Right cardiac atrium (tissue), 5 donors: ENCODE data around the gene DERL2. TPM values are rescaled to one million over a fixed set of nuclear protein-coding genes. Genes with fewer than 3 reads are reported as not detected.

Source experiments
- ATAC-seq, 2 donors: fragments of 200-7000 bp; cut with Tn5 transposase; one replicate each; pipeline versions ENCODE4 v1.8.0 to v1.9.1; 2020; ENCODE audit warnings: moderate library complexity in 2 of 2, mild to moderate bottlenecking in 1 of 2
- DNase-seq, 3 donors: peaks; one replicate each; pipeline ENCODE4 v3.0.0-alpha.2; 2020
- H3K27ac ChIP-seq: one replicate; pipeline ENCODE4 v1.5.1; 2013; ENCODE audit warnings: mild to moderate bottlenecking, low read length, control low read depth, moderate library complexity
- H3K27me3 ChIP-seq: one replicate; pipeline ENCODE4 v1.6.1; 2013; ENCODE audit not compliant: control insufficient read depth, insufficient read depth
- H3K4me1 ChIP-seq: one replicate; pipeline ENCODE4 v1.6.1; 2013; ENCODE audit warnings: low read length; ENCODE audit not compliant: control insufficient read depth, insufficient read depth
- H3K4me3 ChIP-seq: one replicate; pipeline ENCODE4 v1.5.1; 2013; ENCODE audit warnings: low read length, control low read depth
- H3K9me3 ChIP-seq: one replicate; pipeline ENCODE4 v1.6.1; 2013; ENCODE audit warnings: low read length; ENCODE audit not compliant: control insufficient read depth
- WGBS: extraction: QIAGEN DNeasy Blood & Tissue Kit; methylation state at CpG from one replicate; pipeline ENCODE4 v1.1.7; 2013; 5-methylcytosine and 5-hydroxymethylcytosine counted together
- intact Hi-C, 4 donors: fragments of 100-400 bp; cut with DNase I; formaldehyde crosslinking; loops; one replicate each; pipeline versions ENCODE4 v1.11.0 to v1.14.0; 2022 to 2023
- polyA plus RNA-seq: library from polyadenylated mRNA; stranded (reverse); fragments of 200-250 nt; gene quantifications from one replicate; pipeline ENCODE4 v1.2.3, GENCODE V29; 2013
- total RNA-seq, 4 donors: library from RNA; stranded (reverse); fragmentation: NEBNext Ultra II Directional; extraction: Animal tissue kit (Norgen Biotek cat#: 25700); gene quantifications; one replicate each; pipeline ENCODE4 v1.2.1, GENCODE V29; 2021
- donor health status: healthy with polysubstance abuse.
- donor health status: DM: no; HTN: yes; CAD: no.
- donor health status: DM: no; HTN: no; CAD: no.
- donor health status: DM: no; HTN: yes; CAD: no; lungs with severe emphysema.
- donor health status: DM: yes; HTN: yes; CAD: no.

Gene DERL2
- total and polyA plus RNA-seq, 5 donors = 26.0 to 43.0 (median 38.0) TPM

DNA sequence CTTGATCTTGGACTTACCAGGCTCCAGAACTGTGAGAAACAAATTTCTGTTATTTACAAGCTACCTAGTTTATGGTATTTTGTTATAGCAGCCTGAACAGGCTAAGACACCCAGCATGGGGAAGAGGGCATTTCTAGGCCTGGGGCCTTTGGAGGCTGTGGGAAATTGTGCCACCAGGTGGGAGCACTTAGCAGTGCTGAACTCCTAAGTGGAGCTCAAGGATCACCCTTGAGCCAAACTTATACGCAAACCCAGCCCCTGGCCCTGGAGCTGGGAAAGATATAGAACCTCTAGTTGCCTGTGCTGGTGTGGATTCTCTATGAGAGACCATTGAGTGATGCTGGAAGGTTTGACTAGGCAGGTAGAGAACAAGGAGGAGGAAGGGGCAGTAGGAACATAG, 36.5 kb upstream of the DERL2 start:
- 90% methylated on average over 1 of the region's 1 CpG for WGBS
- DNase-seq = no peak
- Histone ChIP-seq H3K27ac (no peak overlapping the region), H3K4me3 (no peak overlapping the region), H3K27me3 (no peaks in the 10 kb centered on the region), H3K9me3 (no peaks in the 10 kb centered on the region), H3K4me1 (no peaks in the 10 kb centered on the region)
- intact Hi-C loops = no loop called here
- ATAC-seq = no peak

DNA sequence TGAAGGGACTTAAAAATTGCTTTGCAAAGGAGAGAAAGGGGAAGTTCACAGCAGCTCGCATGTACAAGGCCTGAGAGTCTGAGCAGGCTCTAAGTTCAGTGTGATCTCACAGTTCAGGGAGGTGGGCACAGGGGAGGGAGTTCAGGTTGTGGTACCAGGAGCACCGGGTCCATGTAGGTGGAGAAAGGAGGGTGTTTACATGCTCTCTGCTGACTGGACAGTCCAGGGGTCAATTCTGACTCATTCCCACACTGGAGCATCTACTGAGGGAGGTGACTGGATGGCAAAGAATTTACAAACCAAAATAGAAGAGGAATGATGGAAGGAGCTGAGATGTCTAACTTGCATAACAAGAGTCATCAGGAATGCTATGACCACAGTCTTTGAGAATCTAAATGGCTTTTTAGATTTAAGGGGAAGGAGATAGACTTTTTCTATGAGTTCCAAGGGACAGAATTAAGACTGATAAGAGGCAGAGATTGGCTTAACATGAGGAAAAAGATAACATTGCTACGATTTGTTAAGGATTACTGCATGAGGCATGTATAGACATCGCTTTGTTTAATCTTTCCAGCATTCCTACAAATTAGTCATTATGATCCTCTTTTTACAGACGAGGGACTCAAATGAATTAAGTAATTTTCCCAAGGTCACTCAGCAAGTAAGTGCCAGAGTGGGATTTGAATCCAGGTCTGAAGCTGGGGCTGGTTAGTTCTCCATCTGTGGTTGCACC, 30.2 kb upstream of the DERL2 start:
- Histone ChIP-seq H3K27me3 (no peaks in the 10 kb centered on the region), H3K4me3 (no peak overlapping the region), H3K9me3 (no peaks in the 10 kb centered on the region), H3K27ac (no peak overlapping the region), H3K4me1 (no peaks in the 10 kb centered on the region)
- ATAC-seq (peak in 1 of 2 donors; percentile 34), DNase-seq (no peak)
- WGBS = 55% methylated on average over 5 of the region's 5 CpGs
- intact Hi-C loops = no loop called here

DNA sequence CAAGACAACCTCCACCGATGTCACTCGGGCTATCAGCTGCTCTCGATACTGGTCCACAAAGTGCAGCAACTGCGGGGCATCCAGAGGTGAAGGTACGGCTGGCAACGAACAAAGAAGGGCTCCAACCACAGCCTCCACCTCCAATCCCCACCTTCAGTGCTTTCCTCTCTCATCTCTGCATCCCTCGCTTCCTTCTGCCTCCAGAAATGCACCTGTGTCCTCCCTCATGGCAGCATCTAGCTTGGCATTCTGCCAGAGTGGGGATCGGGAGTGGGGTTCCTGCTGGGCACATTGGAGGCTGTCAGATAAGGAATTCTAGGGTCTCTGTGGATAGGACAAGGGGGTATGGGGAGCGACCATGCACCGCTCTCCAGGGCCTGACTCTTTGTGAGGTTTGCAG, 29.0 kb upstream of the DERL2 start:
- Histone ChIP-seq H3K9me3 (no peaks in the 10 kb centered on the region), H3K4me3 (no peak overlapping the region), H3K27ac (no peak overlapping the region), H3K4me1 (no peaks in the 10 kb centered on the region), H3K27me3 (no peaks in the 10 kb centered on the region)
- DNase-seq (no peak), ATAC-seq (peak in 1 of 2 donors; percentile 22)
- 96% methylated on average over 10 of the region's 10 CpGs for WGBS
- intact Hi-C loops = no loop called here

DNA sequence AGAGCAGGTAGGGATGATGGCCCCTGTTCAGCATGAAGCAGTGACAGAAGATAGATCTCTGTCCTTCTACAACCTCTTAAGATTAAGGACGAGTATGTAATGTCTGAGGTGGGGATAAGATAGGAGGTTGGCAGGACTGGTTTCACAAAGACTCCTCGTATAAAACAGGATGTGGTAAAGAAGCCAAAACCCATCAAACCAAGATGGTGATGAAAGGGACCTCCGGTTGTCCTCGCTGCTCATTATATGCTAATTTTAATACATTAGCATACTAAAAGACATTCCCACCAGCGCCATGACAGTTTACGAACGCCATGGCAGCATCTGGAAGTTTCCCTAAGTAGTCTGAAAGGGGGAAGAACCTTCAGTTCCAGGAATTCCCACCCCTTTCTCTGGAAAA, 27.6 kb upstream of the DERL2 start:
- H3K27me3 ChIP-seq = no peaks in the 10 kb centered on the region
- H3K4me3 ChIP-seq = no peak overlapping the region
- ATAC-seq = no peak
- no peak for DNase-seq
- H3K27ac ChIP-seq = no peak overlapping the region
- intact Hi-C loops = no loop called here
- WGBS = 61% methylated on average over 7 of the region's 7 CpGs
- H3K9me3 ChIP-seq = no peaks in the 10 kb centered on the region
- no peaks in the 10 kb centered on the region for H3K4me1 ChIP-seq

DNA sequence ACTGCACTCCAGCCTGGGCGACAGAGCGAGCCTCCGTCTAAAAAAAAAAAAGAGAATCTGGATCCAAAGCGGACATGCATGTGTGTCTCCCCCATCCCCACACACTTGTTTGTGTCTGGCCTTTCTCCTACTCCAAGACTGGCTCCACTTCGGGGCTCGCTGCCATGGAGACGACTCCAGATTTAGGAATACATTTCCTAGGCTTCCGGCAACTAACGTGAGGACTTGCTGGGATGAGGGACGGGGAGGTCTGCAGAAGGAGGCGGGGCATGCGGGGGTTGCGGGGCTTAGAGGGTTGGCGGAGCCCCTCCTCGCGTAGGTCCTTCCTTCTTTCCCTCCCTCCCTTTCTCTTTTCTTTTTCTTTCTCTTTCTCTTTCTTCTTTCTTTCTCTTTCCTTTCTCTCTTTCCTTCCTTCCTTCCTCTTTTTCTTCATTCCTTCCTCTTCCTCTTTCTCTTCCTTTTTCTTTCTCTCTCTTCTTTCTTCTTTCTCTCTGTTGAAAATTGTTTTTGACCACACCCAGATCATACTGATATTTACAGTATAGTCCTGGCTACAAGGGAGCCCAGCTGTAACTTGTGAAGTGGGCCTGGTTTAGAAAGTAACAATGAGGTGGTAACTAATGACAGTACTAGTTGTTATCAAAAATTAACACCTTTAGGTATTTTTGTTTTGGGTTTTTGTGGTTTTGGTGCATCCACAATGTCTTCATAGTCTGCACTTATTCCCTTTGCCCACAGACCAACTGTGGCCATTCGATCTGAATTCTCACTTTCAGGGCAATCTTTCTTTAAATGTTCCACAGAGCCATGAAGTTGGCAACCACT, 25.6 kb upstream of the DERL2 start:
- no peaks in the 10 kb centered on the region for H3K9me3 ChIP-seq
- no peak overlapping the region for H3K27ac ChIP-seq
- ATAC-seq (no peak), DNase-seq (no peak)
- intact Hi-C loops = no loop called here
- no peak overlapping the region for H3K4me3 ChIP-seq
- 50% methylated on average over 17 of the region's 17 CpGs for WGBS
- no peaks in the 10 kb centered on the region for H3K4me1 ChIP-seq
- H3K27me3 ChIP-seq = no peaks in the 10 kb centered on the region

DNA sequence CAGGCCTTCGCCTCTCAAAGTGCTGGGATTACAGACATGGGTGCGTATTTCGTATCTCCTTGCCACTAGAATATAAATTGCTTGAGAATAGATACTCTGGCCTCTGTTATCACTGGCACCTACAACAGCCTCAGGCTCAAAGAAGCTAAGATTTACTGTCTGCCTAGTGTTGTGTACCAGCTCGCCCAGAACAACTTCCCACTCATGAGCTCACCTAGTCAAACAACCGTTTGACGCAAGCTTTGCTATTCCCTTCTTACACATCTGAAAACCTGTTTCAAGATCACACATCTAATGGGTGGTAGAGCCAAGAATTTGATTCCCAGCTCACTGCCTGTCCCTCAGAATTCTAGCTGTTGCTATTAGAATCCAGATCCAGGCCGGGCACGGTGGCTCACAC, 24.8 kb upstream of the DERL2 start:
- Histone ChIP-seq H3K27ac (no peak overlapping the region), H3K4me3 (no peak overlapping the region), H3K27me3 (no peaks in the 10 kb centered on the region), H3K9me3 (no peaks in the 10 kb centered on the region), H3K4me1 (no peaks in the 10 kb centered on the region)
- ATAC-seq = no peak
- intact Hi-C loops = no loop called here
- WGBS = 92% methylated on average over 8 of the region's 8 CpGs
- DNase-seq = no peak

DNA sequence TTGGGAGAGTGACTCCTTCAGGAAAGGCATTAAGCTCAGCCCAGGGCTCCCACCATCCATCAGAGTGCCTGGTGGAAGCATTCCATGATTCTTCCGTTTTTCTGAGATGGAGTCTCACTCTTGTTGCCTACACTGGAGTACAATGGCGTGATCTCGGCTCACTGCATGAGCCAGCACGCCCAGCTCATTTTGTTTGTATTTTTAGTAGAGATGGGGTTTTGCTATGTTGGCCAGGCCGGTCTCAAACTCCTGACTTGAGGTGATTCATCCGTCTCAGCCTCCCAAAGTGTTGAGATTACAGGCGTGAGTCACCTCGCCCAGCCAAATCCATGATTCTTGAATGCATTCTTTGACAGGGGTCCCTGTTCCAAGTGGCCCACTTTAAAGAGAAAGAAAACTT, 23.5 kb upstream of the DERL2 start:
- Histone ChIP-seq H3K4me1 (no peaks in the 10 kb centered on the region), H3K27me3 (no peaks in the 10 kb centered on the region), H3K27ac (no peak overlapping the region), H3K9me3 (no peaks in the 10 kb centered on the region), H3K4me3 (no peak overlapping the region)
- ATAC-seq (no peak), DNase-seq (no peak)
- intact Hi-C loops = loop anchor here in 1 of 4 donors (10.0 kb wide), 1 partner anchor 55 kb away; no protein-coding TSS in a partner anchor
- 86% methylated on average over 8 of the region's 8 CpGs for WGBS

DNA sequence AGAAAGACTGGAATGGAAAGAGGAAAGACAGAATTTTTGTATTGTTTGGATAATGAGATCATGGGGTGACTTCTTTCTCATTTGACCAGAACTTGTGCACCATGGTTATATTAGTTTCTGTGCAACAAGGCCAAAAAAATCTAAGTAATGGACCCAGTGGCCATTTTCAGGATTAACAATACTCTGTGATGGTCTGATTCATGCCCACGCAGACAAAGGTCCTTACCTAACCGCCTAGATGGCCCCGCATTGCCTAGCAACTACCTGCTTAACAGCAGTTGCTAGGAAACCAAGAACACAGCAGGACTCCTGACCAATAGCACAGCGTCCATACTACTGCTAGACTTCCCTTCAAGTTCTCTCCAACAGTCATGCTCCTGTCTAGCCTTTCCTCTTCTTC, 22.8 kb upstream of the DERL2 start:
- no peak overlapping the region for H3K4me3 ChIP-seq
- intact Hi-C loops = loop anchor here in 1 of 4 donors (10.0 kb wide), 1 partner anchor 56 kb away; no protein-coding TSS in a partner anchor
- 47% methylated on average over 4 of the region's 4 CpGs for WGBS
- H3K27me3 ChIP-seq = no peaks in the 10 kb centered on the region
- ATAC-seq (no peak), DNase-seq (no peak)
- no peaks in the 10 kb centered on the region for H3K4me1 ChIP-seq
- H3K9me3 ChIP-seq = no peaks in the 10 kb centered on the region
- no peak overlapping the region for H3K27ac ChIP-seq

DNA sequence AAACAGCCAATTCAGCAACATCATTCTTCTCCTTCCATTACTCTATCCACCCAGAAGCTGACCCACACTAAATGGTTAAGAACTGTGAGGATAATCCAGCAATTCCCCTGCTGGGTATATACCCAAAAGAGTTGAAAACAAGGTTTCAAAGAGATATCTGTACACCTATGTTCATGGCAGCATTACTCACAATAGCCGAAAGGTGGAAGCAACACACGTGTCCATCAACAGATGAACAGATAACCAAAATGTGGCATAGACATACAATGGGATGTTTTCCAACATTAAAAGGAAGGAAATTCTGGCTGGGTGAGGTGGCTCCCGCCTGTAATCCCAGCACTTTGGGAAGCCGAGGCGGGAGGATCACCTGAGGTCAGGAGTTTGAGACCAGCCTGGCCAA, 20.3 kb upstream of the DERL2 start:
- 88% methylated on average over 5 of the region's 5 CpGs for WGBS
- intact Hi-C loops = loop anchor here in 1 of 4 donors (10.0 kb wide), 1 partner anchor 58 kb away; no protein-coding TSS in a partner anchor
- H3K4me3 ChIP-seq = no peak overlapping the region
- no peak for DNase-seq
- H3K27me3 ChIP-seq = no peaks in the 10 kb centered on the region
- ATAC-seq = no peak
- no peaks in the 10 kb centered on the region for H3K4me1 ChIP-seq
- no peak overlapping the region for H3K27ac ChIP-seq
- no peaks in the 10 kb centered on the region for H3K9me3 ChIP-seq

DNA sequence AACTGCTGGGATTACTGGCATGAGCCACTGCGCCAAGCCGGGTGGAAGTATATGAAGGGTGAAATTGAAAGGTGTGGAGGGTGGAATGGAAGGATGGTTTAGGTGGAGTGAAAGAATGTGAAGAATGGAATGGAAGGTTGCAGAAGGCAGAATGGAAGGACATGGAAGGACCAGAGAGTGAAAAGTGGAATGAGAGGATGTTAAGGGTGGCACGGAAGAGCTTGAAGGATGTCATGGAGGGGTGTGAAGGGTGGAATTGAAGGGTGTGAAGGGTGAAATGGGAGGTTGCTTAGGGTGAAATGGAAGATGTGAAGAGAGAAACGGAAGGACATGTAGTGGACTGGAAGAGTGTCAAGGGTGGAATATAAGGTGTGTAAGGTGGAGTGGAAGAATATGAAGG, 16.6 kb upstream of the DERL2 start:
- DNase-seq = no peak
- H3K4me1 ChIP-seq = no peaks in the 10 kb centered on the region
- ATAC-seq = no peak
- intact Hi-C loops = loop anchor here in 1 of 4 donors (10.0 kb wide), 1 partner anchor 62 kb away; no protein-coding TSS in a partner anchor
- WGBS = 98% methylated on average over 4 of the region's 4 CpGs
- no peak overlapping the region for H3K4me3 ChIP-seq
- H3K27ac ChIP-seq = no peak overlapping the region
- H3K9me3 ChIP-seq = no peaks in the 10 kb centered on the region
- H3K27me3 ChIP-seq = no peaks in the 10 kb centered on the region

DNA sequence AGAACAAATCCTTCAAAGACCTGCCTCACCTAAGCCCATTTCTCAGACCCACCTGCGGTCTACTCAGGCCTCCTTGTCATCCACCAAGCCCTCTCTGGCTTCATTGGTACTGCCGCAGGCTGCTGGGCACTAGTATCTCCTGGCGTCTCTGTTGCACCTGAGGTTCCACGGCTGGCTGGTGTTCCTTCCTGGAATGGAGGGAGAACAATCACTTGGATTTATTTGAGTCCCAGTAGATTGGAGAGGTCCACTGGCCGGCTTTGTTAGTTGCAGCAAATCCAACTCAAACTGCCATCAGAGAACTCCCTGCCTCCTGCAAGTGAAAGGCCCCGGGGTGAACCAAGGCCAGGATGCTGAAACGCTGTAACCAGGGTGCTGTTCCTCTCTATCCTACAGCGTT, 15.7 kb upstream of the DERL2 start:
- H3K27ac ChIP-seq = no peak overlapping the region
- ATAC-seq (no peak), DNase-seq (no peak)
- WGBS = 83% methylated on average over 8 of the region's 8 CpGs
- intact Hi-C loops = loop anchor here in 1 of 4 donors (10.0 kb wide), 1 partner anchor 63 kb away; no protein-coding TSS in a partner anchor
- no peaks in the 10 kb centered on the region for H3K27me3 ChIP-seq
- H3K4me1 ChIP-seq = no peaks in the 10 kb centered on the region
- H3K9me3 ChIP-seq = no peaks in the 10 kb centered on the region
- no peak overlapping the region for H3K4me3 ChIP-seq
